Stimulated activated CD8-positive, alpha-beta memory T cell treated with anti-CD3 and anti-CD28 coated beads, Interleukin-7, amount 100 ng/mL, for 24 hours (primary cell): ENCODE results near the gene TMEM72.

Source experiments
- DNase-seq: peaks from one replicate; pipeline ENCODE4 v3.0.0-alpha.2; 2020; ENCODE audit warnings: low read depth

TMEM72 gene

DNA sequence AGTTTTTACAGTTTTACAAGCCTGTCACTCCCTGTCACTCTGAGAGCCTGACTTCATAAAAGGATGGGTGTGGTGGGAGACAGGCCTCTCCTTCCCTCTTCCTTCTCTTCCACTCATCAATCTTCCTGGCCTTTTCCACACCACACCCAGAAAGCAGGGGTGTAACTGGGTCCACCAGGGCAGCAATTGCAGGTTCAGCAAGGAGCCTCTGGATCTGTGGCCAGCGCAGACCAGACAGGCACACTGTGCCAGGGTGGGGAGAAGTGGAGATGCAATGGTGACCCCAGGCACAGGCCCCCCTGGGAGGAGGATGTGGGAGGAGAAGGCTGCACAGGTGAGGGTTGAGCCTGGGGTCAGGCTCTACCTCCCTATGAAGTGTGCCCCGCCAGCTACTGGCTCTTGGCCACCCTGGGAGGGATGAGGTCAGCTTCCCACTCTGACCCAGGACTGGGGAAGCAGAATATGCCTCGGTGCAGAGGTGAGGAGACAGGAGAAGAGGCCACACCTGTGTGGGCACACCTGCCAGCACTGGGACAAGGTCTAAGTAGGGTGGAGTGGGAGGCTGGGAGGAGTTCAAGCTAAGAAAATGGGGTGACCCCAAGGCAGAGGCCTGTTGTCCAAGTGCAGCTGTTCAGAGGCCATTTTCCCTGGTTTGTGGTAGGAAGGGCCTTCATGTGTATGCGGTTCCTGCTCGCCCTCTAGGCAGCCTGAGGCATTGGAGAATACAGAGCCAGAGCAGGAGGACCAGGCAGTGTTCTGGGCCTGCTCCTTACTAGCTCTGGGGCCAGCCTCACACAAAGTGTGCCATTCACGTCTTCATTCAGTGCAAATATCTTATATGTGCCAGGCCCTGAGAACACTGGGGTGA is 20.2 kb upstream of the TMEM72 start:
- no peak for DNase-seq

DNA sequence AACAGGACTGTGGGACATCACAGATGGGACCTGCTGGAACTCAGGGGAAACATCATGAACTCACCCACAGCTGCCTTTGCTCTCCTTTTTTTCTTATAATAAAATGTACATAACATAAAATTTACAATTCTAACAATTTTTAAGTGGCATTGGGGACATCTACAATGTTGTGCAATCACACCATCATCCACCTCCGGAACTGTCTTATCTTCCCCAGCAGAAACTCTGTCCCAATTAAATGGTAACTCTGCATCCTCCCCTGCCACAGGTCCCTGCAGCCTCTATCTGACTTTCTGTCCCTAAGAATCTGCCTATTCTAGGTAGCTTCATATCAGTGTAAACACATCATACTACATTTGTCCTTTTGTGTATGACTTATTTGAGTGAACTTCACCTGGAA is 19.4 kb upstream of the TMEM72 start:
- no peak for DNase-seq

DNA sequence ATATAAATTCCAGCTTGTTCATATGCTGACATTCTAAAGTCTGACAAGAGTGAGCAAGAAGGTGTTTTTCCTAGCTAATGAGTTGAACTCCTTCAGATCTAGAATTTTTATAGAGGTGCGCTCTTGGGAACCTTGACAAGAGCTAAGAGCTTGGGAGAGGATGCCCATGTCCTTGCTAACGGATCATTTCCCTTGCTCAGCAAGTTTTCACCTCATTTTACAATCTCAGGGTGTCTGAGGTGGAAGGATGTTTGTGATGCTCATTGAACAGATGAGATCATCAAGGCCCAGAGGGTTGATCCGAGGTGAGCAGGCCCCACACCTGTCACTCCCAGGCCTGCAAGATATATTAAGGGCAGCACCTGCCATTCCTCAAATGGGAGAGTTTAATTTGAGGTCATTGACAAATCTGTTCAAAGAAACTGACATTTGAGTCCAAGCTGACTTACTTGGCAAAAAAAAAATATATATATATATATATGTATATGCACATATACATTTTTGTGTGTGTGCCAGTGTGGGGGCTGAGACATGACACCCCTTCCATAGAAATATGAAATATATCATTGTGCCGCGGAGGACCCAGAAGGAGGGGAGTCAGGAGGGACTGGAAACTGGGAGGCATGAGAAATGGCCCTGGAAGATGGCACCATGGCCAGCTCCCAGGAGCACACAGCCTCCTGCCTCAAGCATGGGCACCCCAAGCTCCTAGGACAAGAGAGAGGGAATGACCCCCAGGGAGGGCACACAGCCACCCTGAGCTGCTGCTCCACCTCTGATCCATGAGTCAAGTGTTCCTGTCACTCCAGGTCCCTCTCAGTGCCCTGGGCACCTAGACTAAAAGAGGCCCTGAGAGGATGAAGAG is 17.3 kb upstream of the TMEM72 start:
- DNase-seq, result no peak

DNA sequence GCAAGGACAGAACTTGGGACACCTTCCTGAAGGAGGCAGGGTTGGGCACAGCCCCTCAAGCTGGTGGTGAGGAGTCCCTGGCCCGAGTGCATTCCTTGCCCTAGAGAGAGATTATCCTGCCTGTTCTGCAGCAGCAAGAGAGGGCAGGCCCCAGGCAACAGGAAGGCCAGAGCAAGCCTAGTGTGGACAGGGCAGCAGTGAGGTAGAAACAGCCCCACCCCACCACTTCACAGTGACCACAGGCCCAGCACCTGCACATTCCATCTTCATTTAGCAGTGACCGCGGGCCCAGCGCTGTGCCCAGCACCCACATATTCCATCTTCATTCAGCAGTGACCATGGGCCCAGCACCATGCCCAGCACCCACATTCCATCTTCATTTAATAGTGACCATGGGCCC is 16.4 kb upstream of the TMEM72 start:
- DNase-seq, result no peak

DNA sequence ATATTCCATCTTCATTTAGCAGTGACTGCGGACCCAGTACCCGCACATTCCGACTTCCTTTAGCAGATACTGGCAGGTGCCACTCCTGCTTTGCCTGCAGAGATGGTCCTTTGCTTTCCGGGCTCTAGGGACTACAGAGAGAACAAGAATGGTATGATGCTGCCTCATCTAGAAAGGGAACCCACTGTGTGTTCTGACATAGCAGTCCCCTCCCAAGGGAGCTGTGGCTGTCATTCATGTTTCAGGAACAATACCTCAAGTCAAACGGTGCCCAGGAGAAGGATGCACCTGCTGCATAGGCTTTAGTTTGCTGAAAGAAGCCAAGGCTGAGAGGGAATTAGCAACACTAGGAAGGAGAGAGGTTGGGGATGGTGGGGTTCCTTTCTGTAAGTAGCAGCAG is 15.9 kb upstream of the TMEM72 start:
- DNase-seq, result no peak

DNA sequence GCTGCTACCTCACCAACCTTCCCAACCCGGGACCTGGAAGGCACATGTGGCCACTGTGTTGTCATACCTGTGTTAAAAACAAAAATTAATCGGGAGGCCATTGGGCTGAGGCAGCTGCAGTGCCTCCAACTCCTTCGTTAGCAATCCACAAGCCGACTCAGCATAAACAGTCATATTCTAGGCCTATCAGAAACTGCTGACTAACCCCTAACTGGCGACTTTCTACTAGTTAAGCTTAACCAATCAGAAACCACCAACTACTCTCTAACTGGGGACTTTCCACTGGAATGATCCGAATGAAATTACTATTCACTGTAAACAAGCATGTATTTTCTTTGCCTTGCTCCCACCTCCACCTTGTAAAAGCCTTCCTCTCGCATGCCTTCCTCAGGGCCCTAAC is 14.1 kb upstream of the TMEM72 start:
- no peak for DNase-seq

DNA sequence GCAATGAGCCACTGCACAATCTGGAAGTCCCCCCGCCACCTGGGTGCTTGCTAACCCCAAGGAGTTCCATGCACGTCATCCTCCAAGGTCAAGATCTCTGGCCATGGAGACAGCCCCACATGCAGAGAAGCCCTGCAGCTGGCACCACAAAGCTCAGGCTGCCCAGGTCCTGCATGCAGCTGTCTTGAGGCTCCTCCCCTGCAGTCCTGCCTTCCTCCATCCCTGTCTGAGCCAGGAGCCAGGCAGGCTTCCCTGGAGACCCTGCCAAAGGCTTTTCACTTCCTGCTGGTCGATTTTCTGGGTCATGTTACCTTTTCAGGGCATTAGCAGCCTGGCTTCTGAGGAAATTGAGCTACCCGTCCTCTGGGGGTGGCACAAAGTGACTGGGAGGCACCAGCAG is 12.5 kb upstream of the TMEM72 start:
- DNase-seq, result no peak

DNA sequence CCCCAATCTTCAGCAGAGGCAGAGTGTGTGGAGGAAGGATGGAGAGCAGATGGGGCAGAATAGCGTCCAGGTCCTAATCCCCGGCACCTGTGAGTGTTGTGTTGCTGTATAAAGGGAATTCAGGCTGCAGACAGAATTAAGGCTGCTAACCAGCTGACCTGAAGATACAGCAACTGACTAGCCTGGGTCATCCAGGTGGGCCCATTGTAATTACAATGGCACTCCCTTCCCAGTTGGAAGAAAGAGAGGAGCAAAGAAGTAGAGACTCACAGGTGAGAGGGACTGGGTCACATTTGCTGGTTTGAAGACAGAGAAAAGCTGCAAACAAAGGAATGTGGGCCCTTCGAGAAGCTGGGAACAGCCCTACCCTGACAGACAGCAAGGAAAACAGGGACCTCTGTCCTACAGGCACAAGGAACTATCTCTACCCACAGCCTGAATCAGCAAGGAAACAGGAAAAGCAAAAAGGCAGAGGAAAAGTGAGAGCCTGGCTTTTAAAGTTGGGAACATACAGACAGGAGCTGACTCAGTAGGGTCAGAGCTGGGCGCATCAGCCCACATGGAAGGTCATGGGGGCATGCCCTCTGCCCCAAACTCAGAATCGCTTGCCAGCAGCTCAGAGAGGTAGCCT is 11.6 kb upstream of the TMEM72 start:
- DNase-seq, result no peak

DNA sequence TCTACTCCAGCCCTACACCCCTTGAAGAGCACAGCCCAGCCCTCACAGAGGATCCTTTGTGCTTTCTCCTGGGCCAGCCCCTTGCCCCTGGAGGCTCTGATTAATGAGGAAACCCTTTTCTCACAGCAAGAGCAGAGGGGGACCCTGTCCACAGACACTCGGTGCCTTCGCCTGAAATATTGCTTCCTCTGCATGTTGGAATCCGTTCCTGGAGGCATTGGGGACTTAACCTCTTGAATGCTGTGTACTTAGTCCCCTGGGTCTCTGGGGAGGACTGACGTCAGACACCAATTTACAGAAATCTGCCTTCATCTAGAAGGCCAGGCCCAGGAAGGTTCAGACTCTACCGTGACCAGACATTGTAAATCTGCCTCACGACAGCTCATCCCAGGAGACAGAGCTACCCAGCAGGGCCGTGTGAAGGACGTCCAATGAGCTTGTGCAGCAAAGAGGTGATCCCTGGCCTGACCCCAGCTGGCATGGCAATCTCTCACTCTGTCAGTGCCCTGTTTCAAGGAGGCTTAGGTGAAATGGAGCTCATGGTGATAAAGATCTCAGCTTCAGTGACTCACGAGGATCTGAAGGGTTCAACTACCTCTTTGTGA is 8.1 kb upstream of the TMEM72 start:
- no peak for DNase-seq

DNA sequence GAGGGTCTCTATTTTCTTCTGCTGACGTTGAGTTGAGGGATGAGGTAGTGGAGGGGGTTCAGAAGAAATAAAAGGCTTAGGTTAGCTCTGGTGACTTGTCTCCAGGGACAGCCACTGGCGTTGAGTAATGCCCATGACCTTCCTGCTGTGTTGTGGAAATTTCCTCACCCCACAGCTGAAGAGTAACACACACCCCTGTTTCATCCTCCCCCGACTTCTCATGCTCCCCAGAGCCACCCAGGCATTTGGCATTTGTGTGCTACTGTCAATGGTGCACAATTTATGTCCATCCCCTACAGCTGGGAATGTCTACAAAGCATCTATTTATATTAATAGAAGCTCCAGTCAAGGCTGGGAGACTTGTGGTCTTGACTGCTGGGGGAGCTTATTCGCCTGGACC is 4.7 kb upstream of the TMEM72 start:
- DNase-seq, result no peak

DNA sequence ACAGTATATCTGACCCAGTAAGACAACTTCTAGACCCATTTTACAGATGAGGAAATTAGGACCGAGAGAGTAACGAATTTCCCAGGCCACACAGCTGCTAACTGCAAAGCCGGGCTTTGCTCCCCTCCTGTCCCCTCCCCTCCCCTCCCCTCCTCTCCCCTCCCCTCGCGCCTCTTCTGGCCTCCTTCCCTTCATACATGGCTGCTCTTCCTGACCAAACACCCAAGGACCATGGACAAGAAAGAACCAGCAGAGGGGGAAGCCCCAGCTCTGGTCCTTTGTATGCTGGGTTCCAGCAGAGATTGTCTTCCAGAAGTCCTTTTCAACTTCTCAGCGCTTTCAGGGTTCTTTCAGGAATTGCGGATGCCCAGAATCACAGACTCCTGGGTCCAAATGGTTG is 3.6 kb upstream of the TMEM72 start:
- no peak for DNase-seq

DNA sequence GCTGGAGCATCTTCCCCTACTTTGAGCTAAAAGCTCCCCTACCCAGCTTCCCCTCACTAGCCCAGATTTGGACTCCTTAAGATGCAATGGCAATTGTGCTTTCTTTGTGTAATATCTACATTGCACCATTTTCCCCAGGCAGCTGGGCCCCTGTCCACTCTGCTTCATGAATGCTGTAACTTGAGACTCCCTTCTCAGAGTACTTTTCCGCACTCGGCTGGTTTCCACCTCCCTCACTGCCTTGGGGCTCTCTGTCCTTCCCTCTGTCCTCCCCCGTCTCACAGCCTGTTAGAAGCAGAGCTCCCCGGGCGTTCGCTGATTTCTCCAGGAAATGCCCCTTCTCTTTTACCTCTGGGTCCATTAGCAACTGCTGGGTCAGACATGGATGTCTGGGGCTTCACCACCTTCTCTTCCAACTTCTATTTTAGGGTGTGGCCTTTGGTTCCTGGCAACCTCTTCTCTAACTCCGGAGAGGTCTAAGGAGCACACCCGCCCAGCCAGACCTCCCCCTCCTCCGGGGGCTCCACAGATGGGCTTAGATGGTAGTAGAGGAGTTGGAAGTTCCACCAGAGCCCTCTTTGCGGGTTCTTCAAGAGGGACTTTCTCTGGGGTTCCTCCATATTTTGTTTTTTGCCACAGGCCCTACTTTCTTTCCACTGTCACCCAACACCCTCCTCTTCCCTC is 2.9 kb upstream of the TMEM72 start:
- no peak for DNase-seq

DNA sequence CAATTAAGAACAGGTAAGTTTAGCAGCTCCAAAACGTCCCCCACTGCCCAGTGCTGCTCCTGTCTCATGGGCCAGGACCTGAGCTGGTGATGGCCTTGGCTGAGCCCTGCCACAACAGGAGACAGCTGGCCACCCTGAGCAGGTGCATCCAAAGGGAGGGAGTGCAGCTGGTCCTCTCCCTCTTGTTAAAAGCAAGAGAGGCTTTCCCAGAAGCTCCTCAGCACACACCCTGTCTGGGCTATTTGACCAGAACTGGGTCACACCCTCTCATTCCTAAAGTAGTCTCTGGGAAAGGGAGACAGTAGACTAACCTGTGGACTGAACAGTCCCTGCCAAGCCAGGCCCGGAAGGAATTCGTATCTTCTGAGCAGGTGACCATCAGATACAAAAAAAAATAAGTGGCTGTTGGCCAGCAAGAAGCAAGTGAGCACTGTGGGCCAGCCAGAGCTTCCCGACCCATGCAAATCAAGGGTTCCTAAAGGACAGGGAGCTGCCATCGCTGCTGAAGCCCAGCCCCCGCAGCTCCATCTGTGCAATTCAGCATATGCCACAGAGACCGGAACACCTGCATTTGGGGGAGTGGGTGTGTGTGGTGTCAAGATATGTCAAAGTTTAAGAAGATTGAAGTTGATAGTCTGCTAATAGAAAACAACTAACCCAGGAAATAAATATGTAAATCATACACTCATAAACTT is 2.1 kb upstream of the TMEM72 start:
- no peak for DNase-seq

DNA sequence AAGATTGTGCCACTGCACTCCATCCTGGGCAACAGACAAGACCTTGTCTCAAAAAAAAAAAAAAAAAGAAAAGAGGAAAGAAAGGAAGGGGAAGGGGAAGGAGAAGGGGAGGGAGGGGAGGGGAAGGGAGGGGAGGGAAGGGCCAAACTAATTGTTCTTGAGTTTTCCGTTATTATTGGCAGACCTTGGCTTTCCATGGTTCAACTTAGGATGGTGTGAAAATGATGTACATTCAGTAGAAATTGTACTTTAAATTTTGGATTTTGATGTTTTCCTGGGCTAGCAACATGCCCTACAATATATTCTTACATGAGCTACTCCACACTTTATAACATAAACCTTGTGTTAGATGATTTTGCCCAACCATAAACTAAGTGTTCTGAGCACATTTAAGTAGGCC is 1.2 kb upstream of the TMEM72 start:
- DNase-seq, result no peak

DNA sequence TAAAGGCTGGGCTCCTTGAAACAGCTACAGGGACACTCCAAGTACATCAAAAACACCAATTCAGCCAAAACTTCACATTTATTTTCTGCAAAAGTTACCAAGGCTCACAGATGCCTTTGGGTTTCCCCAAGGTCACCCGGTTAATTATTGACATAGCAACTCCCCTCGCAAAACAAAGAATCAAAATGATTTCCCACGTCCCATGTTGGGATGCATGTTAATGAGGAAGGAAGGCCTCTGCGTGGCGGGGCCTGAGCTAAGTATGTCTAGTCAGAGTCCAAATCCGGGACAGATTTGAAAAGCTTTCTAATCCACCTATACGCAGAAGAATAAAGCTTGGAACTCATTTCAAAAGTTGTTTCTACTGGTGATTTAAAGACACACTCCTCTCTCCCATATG is 535 bp upstream of the TMEM72 start:
- no peak for DNase-seq

DNA sequence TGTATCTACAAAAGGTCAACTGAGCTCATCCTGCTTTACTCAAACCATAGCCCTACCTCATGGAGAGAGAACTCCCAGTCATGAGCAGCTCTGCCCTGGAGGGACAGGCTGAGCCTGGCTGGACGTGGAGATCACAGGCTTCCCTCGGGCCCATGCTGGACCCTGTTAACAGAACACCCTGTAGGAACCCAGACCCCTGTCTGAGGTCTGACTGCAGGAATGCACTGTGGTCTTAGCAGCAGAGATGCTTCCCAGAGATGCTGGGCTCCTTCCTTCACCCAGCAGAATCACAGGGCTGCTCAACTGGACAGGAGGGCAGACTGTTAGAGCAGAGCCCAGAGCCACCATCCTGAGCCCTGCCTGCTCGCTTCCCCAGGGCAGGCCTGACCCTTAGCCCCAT is 814 bp downstream of the TMEM72 start:
- DNase-seq, result no peak

DNA sequence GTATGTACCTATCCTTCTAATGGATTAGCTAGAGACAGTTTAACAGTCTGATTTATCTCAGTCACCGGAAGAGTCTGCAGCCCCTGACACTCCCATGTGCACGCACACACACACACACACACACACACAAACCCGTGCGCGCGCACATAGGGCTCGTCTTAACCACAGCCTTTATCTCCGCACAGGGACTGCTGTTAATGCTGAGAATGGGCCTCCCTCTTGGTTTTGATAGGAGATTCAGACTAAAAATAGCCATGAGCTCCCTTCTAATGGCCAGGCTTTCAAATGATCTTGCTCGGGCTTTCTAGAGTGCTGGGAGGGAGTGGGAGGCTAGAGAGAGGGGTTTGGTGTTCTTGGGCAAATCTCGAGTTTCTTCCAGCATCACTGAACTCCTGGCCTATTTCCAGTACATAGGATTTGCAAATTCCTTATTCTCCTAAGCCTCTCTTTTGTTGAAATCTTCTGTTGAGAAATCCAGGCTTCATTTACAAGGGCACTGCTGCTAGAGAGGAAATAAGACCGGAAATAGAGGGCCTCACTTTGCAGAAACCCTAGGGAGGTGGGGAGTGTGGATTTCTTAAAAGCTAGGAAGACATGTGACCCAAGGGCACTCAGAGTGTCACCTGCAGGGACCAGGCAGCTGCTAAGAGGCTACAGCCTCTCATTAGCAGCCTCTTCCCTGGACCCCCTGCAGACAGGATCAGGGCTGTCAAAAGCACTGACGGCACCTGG is 2.4 kb downstream of the TMEM72 start:
- DNase-seq, result no peak

DNA sequence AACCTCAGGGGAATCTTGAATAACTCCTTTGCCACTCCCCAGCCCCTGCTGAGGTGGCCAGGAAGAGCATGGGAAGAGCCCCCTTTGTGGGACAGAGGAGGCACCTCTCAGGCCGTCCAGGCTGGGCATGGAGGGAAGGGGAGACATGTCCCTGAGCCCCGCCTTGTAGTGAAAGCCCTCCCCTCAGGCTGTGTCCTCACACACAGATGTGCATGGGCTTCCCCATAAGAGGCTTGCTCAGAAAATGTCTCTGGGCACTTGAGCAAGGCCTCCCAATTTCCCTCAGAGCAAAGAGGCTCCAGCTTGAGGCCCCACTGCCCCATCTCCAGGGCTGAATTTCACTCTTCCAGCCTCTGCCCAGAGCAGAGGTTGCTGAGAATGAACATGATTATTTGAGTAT is 3.8 kb downstream of the TMEM72 start:
- DNase-seq, result no peak

DNA sequence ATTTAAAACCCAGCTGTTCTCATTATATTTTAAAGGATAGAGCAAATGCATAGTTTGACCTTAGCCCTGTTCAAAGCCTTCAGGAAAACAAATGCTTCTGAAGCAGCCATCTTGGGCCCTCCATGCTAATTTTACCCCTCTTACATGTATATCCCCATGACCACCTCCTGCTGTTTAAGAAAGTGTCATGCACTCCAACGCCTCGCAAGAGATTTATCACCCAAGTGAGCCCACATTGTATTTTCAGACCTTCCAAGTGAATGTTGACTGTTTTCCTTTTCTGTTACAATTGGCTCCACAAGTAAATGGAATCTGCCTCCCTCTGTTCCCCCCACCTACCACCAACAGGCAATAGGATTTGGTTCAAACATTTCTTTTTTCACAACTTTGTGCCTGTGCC is 5.3 kb downstream of the TMEM72 start:
- DNase-seq, result no peak

DNA sequence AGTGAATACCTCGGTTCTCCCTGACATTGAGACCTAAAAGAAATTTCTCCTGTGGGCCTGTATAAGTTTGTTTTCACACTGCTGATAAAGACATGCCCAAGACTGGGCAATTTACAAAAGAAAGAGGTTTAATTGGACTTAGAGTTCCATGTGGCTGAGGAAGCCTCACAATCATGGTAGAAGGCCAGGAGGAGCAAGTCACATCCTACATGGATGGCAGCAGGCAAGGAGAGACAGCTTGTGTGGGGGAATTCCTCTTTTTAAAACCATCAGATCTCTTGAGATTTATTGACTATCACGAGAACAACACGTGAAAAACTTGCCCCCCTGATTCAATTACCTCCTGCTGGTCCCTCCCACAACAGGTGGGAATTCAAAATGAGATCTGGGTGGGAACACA is 6.7 kb downstream of the TMEM72 start:
- DNase-seq, result no peak

DNA sequence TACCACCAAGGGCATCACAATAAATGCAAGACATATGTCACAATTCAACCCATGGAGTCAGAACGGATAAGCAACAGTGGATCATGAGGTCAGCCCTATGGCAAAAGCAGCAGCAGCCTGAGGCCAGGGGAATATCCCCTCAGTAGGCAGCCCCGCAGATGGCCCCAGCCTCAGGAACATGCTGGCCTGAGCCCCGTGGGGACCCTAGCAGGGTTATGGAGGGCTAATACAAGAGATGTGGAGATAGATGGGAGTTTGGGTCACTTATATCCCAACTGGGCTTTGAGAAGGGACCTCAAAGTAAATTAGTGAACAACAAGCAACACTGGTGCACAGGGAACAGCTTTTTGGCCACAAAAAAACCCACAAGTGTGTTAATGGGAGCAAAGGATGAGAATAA is 9.1 kb downstream of the TMEM72 start:
- no peak for DNase-seq
